ENCODE data around the gene PAMR1. TPM values are rescaled to one million over a fixed set of nuclear protein-coding genes. Genes with fewer than 3 reads are reported as not detected.

Gene PAMR1
- total RNA-seq, 4 donors from 2014 or later, result 13.3 to 25.8 (median 14.6) TPM

GRCh38 chr11:35477901-35478300, 47.5 kb downstream of the PAMR1 start:
- DNase-seq (ENCODE audit: low spot score in 2 of 2), result no peak
- WGBS, result 65% methylated on average over 4 of the region's 4 CpGs
- TF ChIP-seq CTCF (IDR thresholded peaks at IDR 0.05) (no peak), EP300 (IDR thresholded peaks at IDR 0.05) (no peak), POLR2AphosphoS5 (IDR thresholded peaks at IDR 0.05) (no peak), POLR2A (IDR thresholded peaks at IDR 0.05) (no peak)

GRCh38 chr11:35474688-35475087, 50.7 kb downstream of the PAMR1 start:
- Histone ChIP-seq H3K27ac (no peak overlapping the region), H3K36me3 (no peaks in the 10 kb centered on the region), H3K4me3 (no peak overlapping the region), H3K4me1 (no peaks in the 10 kb centered on the region), H3K9me3 (no peaks in the 10 kb centered on the region), H3K27me3 (no peaks in the 10 kb centered on the region)
- WGBS, result 72% methylated on average over 4 of the region's 4 CpGs
- no peak for DNase-seq (ENCODE audit: low spot score in 2 of 2)
- TF ChIP-seq POLR2AphosphoS5 (IDR thresholded peaks at IDR 0.05) (no peak), POLR2A (IDR thresholded peaks at IDR 0.05) (no peak), EP300 (IDR thresholded peaks at IDR 0.05) (no peak), CTCF (IDR thresholded peaks at IDR 0.05) (no peak)

More at GRCh38 chr11:35477901-35478300, 47.5 kb downstream of the PAMR1 start:
- no peaks in the 10 kb centered on the region for H3K4me1 ChIP-seq
- no peaks in the 10 kb centered on the region for H3K27me3 ChIP-seq
- no peak overlapping the region for H3K27ac ChIP-seq
- no peaks in the 10 kb centered on the region for H3K9me3 ChIP-seq
- no peak overlapping the region for H3K4me3 ChIP-seq
- H3K36me3 ChIP-seq, result no peaks in the 10 kb centered on the region

- no peak for DNase-seq (ENCODE audit: low spot score in 2 of 2)
- Histone ChIP-seq H3K36me3 (peaks cover 3% of the 10 kb centered on the region), H3K4me3 (no peak overlapping the region), H3K27me3 (no peaks in the 10 kb centered on the region), H3K27ac (no peak overlapping the region), H3K4me1 (no peaks in the 10 kb centered on the region), H3K9me3 (no peaks in the 10 kb centered on the region)
- TF ChIP-seq CTCF (IDR thresholded peaks at IDR 0.05) (no peak), POLR2AphosphoS5 (IDR thresholded peaks at IDR 0.05) (no peak)
- WGBS, result 80% methylated on average over 7 of the region's 7 CpGs
Observed at GRCh38 chr11:35473795-35474374, 51.5 kb downstream of the PAMR1 start.

GRCh38 chr11:35470616-35471015, 54.8 kb downstream of the PAMR1 start:
- Histone ChIP-seq H3K4me1 (no peaks in the 10 kb centered on the region), H3K9me3 (no peaks in the 10 kb centered on the region), H3K27ac (no peak overlapping the region), H3K36me3 (peaks cover 6% of the 10 kb centered on the region), H3K27me3 (no peaks in the 10 kb centered on the region), H3K4me3 (no peak overlapping the region)
- DNase-seq (ENCODE audit: low spot score in 2 of 2), result no peak
- no peak for TF ChIP-seq POLR2A (IDR thresholded peaks at IDR 0.05)
- TF ChIP-seq EP300 (IDR thresholded peaks at IDR 0.05), result no peak
- TF ChIP-seq POLR2AphosphoS5 (IDR thresholded peaks at IDR 0.05), result no peak
- no peak for TF ChIP-seq CTCF (IDR thresholded peaks at IDR 0.05)
- WGBS, result 88% methylated on average over 13 of the region's 13 CpGs

DNA sequence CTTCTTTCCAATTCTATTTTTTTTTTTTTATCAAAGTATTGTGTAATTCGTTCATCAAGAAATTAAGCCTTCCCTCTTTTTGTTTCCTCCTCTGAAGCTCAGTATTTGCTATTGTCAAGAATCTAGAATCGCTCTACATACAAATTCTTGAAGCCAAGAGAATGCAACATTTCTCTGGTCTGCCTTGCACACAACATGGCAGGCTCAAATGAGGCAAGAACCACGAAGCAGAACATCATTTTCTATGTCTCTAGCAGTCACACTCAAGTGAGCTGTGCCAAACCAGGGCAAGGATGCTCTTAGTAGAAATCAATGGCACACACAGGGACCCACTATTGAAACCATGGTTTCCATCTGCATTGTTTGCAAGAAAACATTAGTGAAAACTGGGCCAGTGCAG, 59.4 kb downstream of the PAMR1 start:
- 83% methylated on average over 3 of the region's 3 CpGs for WGBS
- no peak overlapping the region for H3K27ac ChIP-seq
- no peaks in the 10 kb centered on the region for H3K27me3 ChIP-seq
- DNase-seq (ENCODE audit: low spot score in 2 of 2), result no peak
- peaks cover 9% of the 10 kb centered on the region for H3K36me3 ChIP-seq
- no peaks in the 10 kb centered on the region for H3K9me3 ChIP-seq
- H3K4me3 ChIP-seq, result no peak overlapping the region
- TF ChIP-seq EP300 (IDR thresholded peaks at IDR 0.05) (no peak), CTCF (IDR thresholded peaks at IDR 0.05) (no peak), POLR2A (IDR thresholded peaks at IDR 0.05) (no peak), POLR2AphosphoS5 (IDR thresholded peaks at IDR 0.05) (no peak)
- no peaks in the 10 kb centered on the region for H3K4me1 ChIP-seq
